SK-N-SH (cell line): ENCODE data around the gene LSS. TPM values are rescaled to one million over a fixed set of nuclear protein-coding genes. Genes with fewer than 3 reads are reported as not detected.

Experiments used
- CTCF ChIA-PET: fragments of 300-600, 350-600 bp; formaldehyde crosslinking; extraction: SDS; loops from one replicate; lab custom pipeline; 2021; lab: Yijun Ruan, JAX
- POLR2A ChIA-PET: fragments of 350-600 bp; sonication (Branson Sonifier 250); formaldehyde crosslinking; extraction: SDS; loops from one replicate; lab custom pipeline; 2020; ENCODE audit warnings: antibody characterized with exemption, inconsistent platforms; lab: Yijun Ruan, JAX
- DNase-seq: peaks from one replicate; pipeline ENCODE4 v3.0.0; 2012
- H2AFZ ChIP-seq: fragments of 200-600 bp; sonication (generic); 2 replicates; pipeline ENCODE4 v1.8.1; 2016; ENCODE audit warnings: antibody characterized with exemption, mild to moderate bottlenecking, low read depth
- H3F3A ChIP-seq: fragments of 200-600 bp; sonication (generic); replicated peaks from 2 replicates; pipeline ENCODE3; 2016; ENCODE audit warnings: antibody characterized with exemption, mild to moderate bottlenecking; ENCODE audit not compliant: insufficient read depth
- H3K27ac ChIP-seq, 2 experiments: fragments of 200-500 bp in 1 of 2; fragments of 200-600 bp in 1 of 2; sonication (Bioruptor generic) in 1 of 2; sonication (generic), shearing (Covaris generic) in 1 of 2; 2 replicates each; pipeline versions ENCODE4 v1.5.1 to v1.6.1; 2014 to 2016; ENCODE audit warnings: low read depth in 2 of 2, inconsistent platforms in 1 of 2, low read length in 1 of 2, mild to moderate bottlenecking in 1 of 2, mixed read lengths in 1 of 2
- H3K27me3 ChIP-seq: fragments of 200-600 bp; sonication (generic), shearing (Covaris generic); 2 replicates; pipeline ENCODE4 v1.6.1; 2016; ENCODE audit warnings: mixed run types; ENCODE audit not compliant: insufficient read depth
- H3K36me3 ChIP-seq, 2 experiments: fragments of 200-500 bp in 1 of 2; fragments of 200-600 bp in 1 of 2; sonication (Bioruptor generic) in 1 of 2; sonication (generic) in 1 of 2; replicated peaks in 1 of 2; 2 replicates each; pipeline versions ENCODE3 to v1.5.1; 2014 to 2016; ENCODE audit warnings: low read length in 1 of 2, mild to moderate bottlenecking in 1 of 2; ENCODE audit not compliant: insufficient read depth in 2 of 2, control insufficient read depth in 1 of 2
- H3K4me1 ChIP-seq, 2 experiments: fragments of 200-500 bp in 1 of 2; fragments of 200-600 bp in 1 of 2; sonication (Bioruptor generic) in 1 of 2; sonication (generic), shearing (Covaris generic) in 1 of 2; 2 replicates each; pipeline versions ENCODE4 v1.5.1 to v1.6.1; 2014 to 2016; ENCODE audit warnings: low read depth in 1 of 2, low read length in 1 of 2, mixed run types in 1 of 2; ENCODE audit not compliant: insufficient read depth in 2 of 2, control insufficient read depth in 1 of 2
- H3K4me2 ChIP-seq: fragments of 200-600 bp; sonication (generic), shearing (Covaris generic); 2 replicates; pipeline ENCODE4 v1.6.1; 2017; ENCODE audit warnings: mixed run types
- H3K4me3 ChIP-seq, 2 experiments: fragments of 200-500 bp in 1 of 2; fragments of 200-600 bp in 1 of 2; sonication (Bioruptor generic) in 1 of 2; sonication (generic), shearing (Covaris generic) in 1 of 2; 2 replicates each; pipeline versions ENCODE4 v1.5.1 to v1.8.1; 2014 to 2016; ENCODE audit warnings: low read depth in 2 of 2, inconsistent platforms in 1 of 2, low read length in 1 of 2, mild to moderate bottlenecking in 1 of 2, mixed read lengths in 1 of 2, moderate library complexity in 1 of 2
- H3K79me2 ChIP-seq: fragments of 200-600 bp; sonication (generic); 2 replicates; pipeline ENCODE4 v1.8.1; 2017; ENCODE audit warnings: mild to moderate bottlenecking; ENCODE audit not compliant: insufficient read depth
- H3K9ac ChIP-seq: fragments of 200-600 bp; sonication (generic); 2 replicates; pipeline ENCODE4 v1.6.1; 2017; ENCODE audit warnings: mixed run types
- H3K9me2 ChIP-seq: fragments of 200-600 bp; sonication (generic); 2 replicates; pipeline ENCODE4 v1.6.1; 2017; ENCODE audit warnings: mixed run types
- H3K9me3 ChIP-seq: fragments of 200-600 bp; sonication (generic); 2 replicates; pipeline ENCODE4 v1.6.1; 2017; ENCODE audit warnings: mixed run types, mild to moderate bottlenecking, moderate library complexity
- H4K20me1 ChIP-seq: fragments of 200-600 bp; sonication (generic); 2 replicates; pipeline ENCODE4 v1.6.1; 2017; ENCODE audit warnings: mild to moderate bottlenecking, mixed run types; ENCODE audit not compliant: insufficient read depth
- FOSL2 ChIP-seq: IDR thresholded peaks from 2 replicates; pipeline ENCODE4 v1.4.0; 2012; ENCODE audit warnings: low read depth, mild to moderate bottlenecking, moderate library complexity, borderline replicate concordance
- FOXJ3 ChIP-seq: sonication (generic); formaldehyde crosslinking; IDR thresholded peaks from 2 replicates; pipeline ENCODE4 v1.5.1; 2020; ENCODE audit warnings: mild to moderate bottlenecking, missing genetic modification reagents
- MXI1 ChIP-seq: IDR thresholded peaks from 2 replicates; pipeline ENCODE4 v1.6.1; 2012; ENCODE audit warnings: mild to moderate bottlenecking, low read depth, low read length, improper control_type of control experiment
- PBX3 ChIP-seq: IDR thresholded peaks from 2 replicates; pipeline ENCODE4; 2012
- RAD21 ChIP-seq: IDR thresholded peaks from 2 replicates; pipeline ENCODE4 v1.6.1; 2012; ENCODE audit warnings: mild to moderate bottlenecking, low read length
- RXRA ChIP-seq: IDR thresholded peaks from 2 replicates; pipeline ENCODE4 v1.4.0; 2012; ENCODE audit warnings: low read depth, mild to moderate bottlenecking, borderline replicate concordance
- TAF1 ChIP-seq: IDR thresholded peaks from 2 replicates; pipeline ENCODE4 v1.6.1; 2012; ENCODE audit warnings: low read depth, mild to moderate bottlenecking, low read length, moderate library complexity, borderline replicate concordance
- TCF12 ChIP-seq: IDR thresholded peaks from 2 replicates; pipeline ENCODE4 v1.4.0; 2012
- WGBS: methylation state at CpG from one replicate; pipeline ENCODE4 v1.1.6; 2017; ENCODE audit warnings: low lambda C conversion rate; 5-methylcytosine and 5-hydroxymethylcytosine counted together
- polyA plus RNA-seq, 3 experiments: library from polyadenylated mRNA; depleted of rRNA; stranded (reverse); fragments of >200 nt; gene quantifications; 2 replicates each; pipeline ENCODE4 v1.2.3, GENCODE V29; 2012
- TF ChIP-seq, protein P1 (sequence below): IDR thresholded peaks from 2 replicates; pipeline ENCODE4 v1.4.0; 2012; ENCODE audit warnings: low read depth, borderline replicate concordance

LSS gene
- polyA plus RNA-seq, 1 of the 3 experiments (the other 2 are of a cell fraction): 38.7 TPM

- Histone ChIP-seq H3K9me2 (no peaks in the 10 kb centered on the region), H3F3A (peaks cover 10% of the 10 kb centered on the region), H3K27me3 (no peaks in the 10 kb centered on the region), H3K4me3 (no peak overlapping the region), H2AFZ (no peak overlapping the region), H4K20me1 (no peaks in the 10 kb centered on the region), H3K27ac (no peak overlapping the region), H3K4me2 (0 out of 2 replicates have a peak overlapping the region, but pooled peaks have one; percentile 8), H3K79me2 (no peaks in the 10 kb centered on the region), H3K36me3 (peaks cover 1 to 31% of the 10 kb centered on the region in 2 experiments), H3K9me3 (no peaks in the 10 kb centered on the region), H3K9ac (no peak overlapping the region), H3K4me1 (peaks cover 20 to 50% of the 10 kb centered on the region in 2 experiments)
- ChIA-PET CTCF (interaction anchor here (1.4 to 3.5 kb wide), 2 partner anchors 39 to 48 kb away, joined by 4 to 14 read pairs; no protein-coding TSS in a partner anchor), POLR2A (no interaction called here)
- no peak for TF ChIP-seq TCF12
- TF ChIP-seq FOXJ3 (CRISPR knock-in tag): no peak
- TF ChIP-seq PBX3: no peak
- TF ChIP-seq RXRA: no peak
- WGBS: 98% methylated on average over 16 of the region's 20 CpGs
- no peak for DNase-seq
Observed at GRCh38 chr21:46191686-46192575, 36.6 kb downstream of the LSS start.

GRCh38 chr21:46191257-46191685 is 37.3 kb downstream of the LSS start:
- Histone ChIP-seq H3K79me2 (no peaks in the 10 kb centered on the region), H3K4me2 (0 out of 2 replicates have a peak overlapping the region, but pooled peaks have one; percentile 8), H3K9me3 (no peaks in the 10 kb centered on the region), H3K4me3 (no peak overlapping the region), H3F3A (peaks cover 10% of the 10 kb centered on the region), H3K27me3 (no peaks in the 10 kb centered on the region), H3K36me3 (peaks cover 0 to 25% of the 10 kb centered on the region in 2 experiments), H3K4me1 (peaks cover 20 to 50% of the 10 kb centered on the region in 2 experiments), H3K9ac (no peak overlapping the region), H3K27ac (0 out of 4 replicates have a peak overlapping the region, but pooled peaks of 1 of the 2 experiments have one; percentile 23), H3K9me2 (no peaks in the 10 kb centered on the region), H4K20me1 (no peaks in the 10 kb centered on the region), H2AFZ (no peak overlapping the region)
- TF ChIP-seq RAD21: no peak
- peak; percentile 52; the same call in 1 of the 2 replicates for TF ChIP-seq FOSL2
- TF ChIP-seq, protein P1, sequence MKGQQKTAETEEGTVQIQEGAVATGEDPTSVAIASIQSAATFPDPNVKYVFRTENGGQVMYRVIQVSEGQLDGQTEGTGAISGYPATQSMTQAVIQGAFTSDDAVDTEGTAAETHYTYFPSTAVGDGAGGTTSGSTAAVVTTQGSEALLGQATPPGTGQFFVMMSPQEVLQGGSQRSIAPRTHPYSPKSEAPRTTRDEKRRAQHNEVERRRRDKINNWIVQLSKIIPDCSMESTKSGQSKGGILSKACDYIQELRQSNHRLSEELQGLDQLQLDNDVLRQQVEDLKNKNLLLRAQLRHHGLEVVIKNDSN: no peak
- TF ChIP-seq TCF12: no peak
- no peak for TF ChIP-seq MXI1
- TF ChIP-seq TAF1: no peak
- ChIA-PET CTCF (interaction anchor here (1.4 to 3.5 kb wide), 2 partner anchors 38 to 48 kb away, joined by 4 to 14 read pairs; no protein-coding TSS in a partner anchor), POLR2A (interaction anchor here (0.6 kb wide), 1 partner anchor 45 kb away, joined by 3 read pairs; no protein-coding TSS in a partner anchor)
- peak; percentile 28 for DNase-seq
- WGBS: 73% methylated on average over 3 of the region's 4 CpGs
